Measurements from ENCODE around the gene TFEB.

GRCh38 chr6:41720783-41721182 is 14.6 kb downstream of the TFEB start:
- TF ChIP-seq ZNF18 (tag by site-specific recombination; IDR thresholded peaks at IDR 0.05) (no peak), CTCF (tag by site-specific recombination; IDR thresholded peaks at IDR 0.05) (no peak), ZBTB26 (tag by site-specific recombination; optimal IDR thresholded peaks at IDR 0.05) (no peak), ZBTB49 (tag by site-specific recombination; IDR thresholded peaks at IDR 0.05; ENCODE audit: low read depth) (no peak), PRDM10 (tag by site-specific recombination; IDR thresholded peaks at IDR 0.05) (no peak), HOXA7 (CRISPR knock-in tag; IDR thresholded peaks at IDR 0.05; ENCODE audit: borderline replicate concordance) (no peak)
